H9 (cell line): ENCODE measurements around the gene PRAME. TPM values are rescaled to one million over a fixed set of nuclear protein-coding genes. Genes with fewer than 3 reads are reported as not detected.

Experiments
- DNase-seq: peaks from one replicate; pipeline ENCODE4 v3.0.0-alpha.2; 2017
- H2AFZ ChIP-seq: one replicate; pipeline ENCODE4 v1.6.1; 2013; ENCODE audit warnings: mild to moderate bottlenecking, low read length, control low read depth, moderate library complexity
- H2AK5ac ChIP-seq: 2 replicates; pipeline ENCODE4 v1.6.1; 2013; ENCODE audit warnings: low read length, control low read depth, mixed read lengths; ENCODE audit not compliant: insufficient read length
- H2BK120ac ChIP-seq: one replicate; pipeline ENCODE4 v1.6.1; 2013; ENCODE audit warnings: low read depth, mild to moderate bottlenecking, low read length, control low read depth, inconsistent platforms; ENCODE audit not compliant: poor library complexity, severe bottlenecking
- H2BK12ac ChIP-seq: 2 replicates; pipeline ENCODE4 v1.6.1; 2013; ENCODE audit warnings: low read length, control low read depth, mixed read lengths, low read depth; ENCODE audit not compliant: insufficient read length
- H2BK15ac ChIP-seq: 2 replicates; pipeline ENCODE4 v1.6.1; 2013; ENCODE audit warnings: low read depth, low read length, control low read depth
- H2BK20ac ChIP-seq: one replicate; pipeline ENCODE4 v1.6.1; 2013; ENCODE audit warnings: low read depth, mild to moderate bottlenecking, low read length, control low read depth, inconsistent platforms; ENCODE audit not compliant: poor library complexity, severe bottlenecking
- H2BK5ac ChIP-seq: 2 replicates; pipeline ENCODE4 v1.6.1; 2013; ENCODE audit warnings: low read length, control low read depth, mixed read lengths; ENCODE audit not compliant: insufficient read length
- H3K14ac ChIP-seq: 2 replicates; pipeline ENCODE4 v1.6.1; 2013; ENCODE audit warnings: low read length, control low read depth; ENCODE audit not compliant: insufficient read depth
- H3K18ac ChIP-seq: 2 replicates; pipeline ENCODE4 v1.6.1; 2013; ENCODE audit warnings: low read depth, mild to moderate bottlenecking, mixed read lengths, low read length, control low read depth; ENCODE audit not compliant: insufficient read length
- H3K23ac ChIP-seq: 2 replicates; pipeline ENCODE4 v1.6.1; 2013; ENCODE audit warnings: low read length, control low read depth, mixed read lengths, low read depth; ENCODE audit not compliant: insufficient read length
- H3K23me2 ChIP-seq: 2 replicates; pipeline ENCODE4 v1.6.1; 2013; ENCODE audit warnings: low read depth, mild to moderate bottlenecking, mixed read lengths, low read length, control low read depth; ENCODE audit not compliant: insufficient read length, poor library complexity, severe bottlenecking
- H3K27ac ChIP-seq: 2 replicates; pipeline ENCODE4 v1.5.1; 2013; ENCODE audit warnings: low read length, control low read depth, mixed read lengths, low read depth; ENCODE audit not compliant: insufficient read length
- H3K27me3 ChIP-seq: 2 replicates; pipeline ENCODE4 v1.6.1; 2013; ENCODE audit warnings: low read length, control low read depth, inconsistent platforms; ENCODE audit not compliant: insufficient read depth
- H3K4ac ChIP-seq: 2 replicates; pipeline ENCODE4 v1.6.1; 2013; ENCODE audit warnings: low read depth, mild to moderate bottlenecking, control low read depth, inconsistent platforms, low read length, moderate library complexity
- H3K4me1 ChIP-seq: 2 replicates; pipeline ENCODE4 v1.6.1; 2013; ENCODE audit warnings: low read length, control low read depth, inconsistent platforms; ENCODE audit not compliant: insufficient read depth
- H3K4me2 ChIP-seq: 2 replicates; pipeline ENCODE4 v1.6.1; 2013; ENCODE audit warnings: low read length, control low read depth, mixed read lengths; ENCODE audit not compliant: insufficient read length, insufficient read depth
- H3K56ac ChIP-seq: 2 replicates; pipeline ENCODE4 v1.6.1; 2013; ENCODE audit warnings: low read depth, mild to moderate bottlenecking, mixed read lengths, low read length, control low read depth; ENCODE audit not compliant: insufficient read length
- H3K79me1 ChIP-seq: 2 replicates; pipeline ENCODE4 v1.6.1; 2013; ENCODE audit warnings: low read depth, mild to moderate bottlenecking, moderate library complexity, low read length, control low read depth, inconsistent platforms; ENCODE audit not compliant: insufficient read depth, poor library complexity, severe bottlenecking
- H3K79me2 ChIP-seq: 2 replicates; pipeline ENCODE4 v1.6.1; 2013; ENCODE audit warnings: low read length, control low read depth, inconsistent platforms; ENCODE audit not compliant: insufficient read depth
- H3K9ac ChIP-seq: 2 replicates; pipeline ENCODE4 v1.6.1; 2013; ENCODE audit warnings: low read length, control low read depth, mixed read lengths; ENCODE audit not compliant: insufficient read length; ENCODE audit errors: extremely low read depth
- H3K9me3 ChIP-seq: one replicate; pipeline ENCODE4 v1.6.1; 2013; ENCODE audit warnings: low read depth, low read length, inconsistent platforms; ENCODE audit not compliant: control insufficient read depth
- H3T11ph ChIP-seq: one replicate; pipeline ENCODE4 v1.6.1; 2013; ENCODE audit warnings: mild to moderate bottlenecking, low read length, control low read depth, inconsistent platforms
- H4K20me1 ChIP-seq: one replicate; pipeline ENCODE4 v1.6.1; 2013; ENCODE audit not compliant: control insufficient read depth, insufficient read length, insufficient read depth
- H4K5ac ChIP-seq: 2 replicates; pipeline ENCODE4 v1.6.1; 2013; ENCODE audit warnings: low read depth, mild to moderate bottlenecking, mixed read lengths, low read length, control low read depth; ENCODE audit not compliant: insufficient read length
- H4K8ac ChIP-seq: replicated peaks from 2 replicates; pipeline ENCODE4 v1.6.1; 2013; ENCODE audit warnings: low read length, control low read depth, mixed read lengths, low read depth; ENCODE audit not compliant: insufficient read length
- H4K91ac ChIP-seq: 2 replicates; pipeline ENCODE4 v1.6.1; 2013; ENCODE audit warnings: low read depth, mild to moderate bottlenecking, moderate library complexity, mixed read lengths, low read length, control low read depth; ENCODE audit not compliant: insufficient read length
- H3K27ac Mint-ChIP-seq, 3 experiments: 2 replicates in 2 of 3; 3 replicates in 1 of 3; pipeline ENCODE4 v1.8.0; 2020 to 2021; ENCODE audit warnings: mixed read lengths in 3 of 3, mild to moderate bottlenecking in 1 of 3, moderate library complexity in 1 of 3
- H3K27me3 Mint-ChIP-seq: 2 replicates; pipeline ENCODE4 v1.8.0; 2021; ENCODE audit warnings: low read depth, mild to moderate bottlenecking, moderate library complexity, mixed read lengths
- H3K36me3 Mint-ChIP-seq, 3 experiments: 2 replicates in 2 of 3; 3 replicates in 1 of 3; pipeline ENCODE4 v1.8.0; 2020 to 2021; ENCODE audit warnings: low read depth in 3 of 3, mixed read lengths in 3 of 3; ENCODE audit not compliant: insufficient read depth in 1 of 3
- H3K4me1 Mint-ChIP-seq, 2 experiments: 2 replicates each; pipeline ENCODE4 v1.8.0; 2020; ENCODE audit warnings: mixed read lengths in 2 of 2
- H3K4me3 Mint-ChIP-seq, 2 experiments: 2 replicates in 1 of 2; 3 replicates in 1 of 2; pipeline ENCODE4 v1.8.0; 2020 to 2021; ENCODE audit warnings: mild to moderate bottlenecking in 2 of 2, mixed read lengths in 2 of 2, moderate library complexity in 1 of 2
- H3K9me3 Mint-ChIP-seq, 2 experiments: 2 replicates in 1 of 2; 3 replicates in 1 of 2; pipeline ENCODE4 v1.8.0; 2020; ENCODE audit warnings: mild to moderate bottlenecking in 2 of 2, mixed read lengths in 2 of 2, moderate library complexity in 1 of 2
- CTCF ChIP-seq: fragments of 200-600 bp; sonication (generic); conservative IDR thresholded peaks from 3 replicates; pipeline ENCODE4 v1.8.0; 2021; ENCODE audit warnings: antibody characterized with exemption, mild to moderate bottlenecking
- WGBS: extraction: QIAGEN DNeasy Blood & Tissue Kit; methylation state at CpG from one replicate; pipeline ENCODE4 v1.1.7; 2013; ENCODE audit warnings: missing lambda C conversion rate, low lambda C conversion rate, mixed read lengths; ENCODE audit not compliant: insufficient read length; ENCODE audit errors: extremely low coverage; 5-methylcytosine and 5-hydroxymethylcytosine counted together
- total RNA-seq: library from RNA; stranded (reverse); gene quantifications from 2 replicates; pipeline ENCODE4 v1.2.1, GENCODE V29; 2021

PRAME gene
- total RNA-seq, 1 experiment from 2014 or later = 0.31 TPM

GRCh38 chr22:22593250-22593649 lies 34.2 kb upstream of the PRAME start:
- Mint-ChIP-seq H3K36me3 (no peaks in the 10 kb centered on the region), H3K9me3 (no peaks in the 10 kb centered on the region; a peak in 1 of 5 replicates), H3K27me3 (peaks cover 100% of the 10 kb centered on the region), H3K27ac (no peak overlapping the region), H3K4me3 (no peak overlapping the region), H3K4me1 (peaks cover 8 to 11% of the 10 kb centered on the region in 2 experiments)
- Histone ChIP-seq H4K5ac (no peak overlapping the region), H3K4ac (no peak overlapping the region), H4K91ac (no peak overlapping the region), H3T11ph (no peak overlapping the region), H4K20me1 (no peaks in the 10 kb centered on the region), H3K9me3 (no peaks in the 10 kb centered on the region), H2AK5ac (no peak overlapping the region), H3K9ac (no peak overlapping the region), H2BK5ac (no peak overlapping the region), H3K56ac (no peak overlapping the region), H4K8ac (no peak overlapping the region), H3K23ac (no peak overlapping the region), H3K23me2 (no peaks in the 10 kb centered on the region), H3K79me1 (no peaks in the 10 kb centered on the region), H2BK20ac (no peak overlapping the region), H3K27ac (no peak overlapping the region), H2AFZ (no peak overlapping the region), H2BK12ac (no peak overlapping the region), H3K4me2 (no peak overlapping the region), H3K14ac (no peak overlapping the region), H3K18ac (no peak overlapping the region), H2BK15ac (no peak overlapping the region), H3K4me1 (no peaks in the 10 kb centered on the region), H3K79me2 (no peaks in the 10 kb centered on the region), H2BK120ac (no peak overlapping the region), H3K27me3 (peaks cover 28% of the 10 kb centered on the region; the same call in 1 of the 2 replicates)
- WGBS = no CpG with 5 or more reads among the region's 2 CpGs
- DNase-seq = no peak
- no peak for TF ChIP-seq CTCF
